Stimulated activated CD4-positive, alpha-beta T cell treated with anti-CD3 and anti-CD28 coated beads, Interleukin-12 subunit alpha, Interleukin-12 subunit beta, amount 100 ng/mL, for 4 hours (primary cell): ENCODE data around the gene FGR.
"Not testable (repeated sequence)": the region's sequence is repeated elsewhere in the genome, so short reads cannot be mapped to it uniquely, and the experiment has no call there.

ENCODE experiments used
- DNase-seq: peaks from one replicate; pipeline ENCODE4 v3.0.0-alpha.2; 2020

The FGR gene

DNA sequence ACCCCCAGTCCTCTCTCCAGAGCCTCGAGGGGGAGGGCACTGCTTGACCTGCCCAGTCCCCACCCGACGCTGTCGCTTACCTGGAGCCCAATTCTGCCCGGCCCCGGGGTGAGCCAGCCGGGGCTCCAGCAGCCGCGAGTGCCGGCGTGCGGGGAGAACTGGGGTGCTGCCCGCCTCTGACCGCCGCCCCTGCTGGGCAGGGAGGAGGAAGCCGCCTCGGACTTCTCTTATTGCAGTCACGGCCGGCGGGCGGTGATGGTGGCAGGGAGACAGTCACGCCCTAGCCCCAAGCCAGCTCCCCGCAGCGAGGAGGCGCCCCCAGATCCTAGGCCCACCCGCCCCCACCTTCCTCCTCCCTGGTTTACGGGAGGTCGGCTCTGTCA lies at the start of gene FGR:
Gene FGR (minus strand): TSS at position 201 of the 383 bp plus-strand sequence. CDS start 11,269 bp downstream, outside the sequence.
- DNase-seq, result no peak

DNA sequence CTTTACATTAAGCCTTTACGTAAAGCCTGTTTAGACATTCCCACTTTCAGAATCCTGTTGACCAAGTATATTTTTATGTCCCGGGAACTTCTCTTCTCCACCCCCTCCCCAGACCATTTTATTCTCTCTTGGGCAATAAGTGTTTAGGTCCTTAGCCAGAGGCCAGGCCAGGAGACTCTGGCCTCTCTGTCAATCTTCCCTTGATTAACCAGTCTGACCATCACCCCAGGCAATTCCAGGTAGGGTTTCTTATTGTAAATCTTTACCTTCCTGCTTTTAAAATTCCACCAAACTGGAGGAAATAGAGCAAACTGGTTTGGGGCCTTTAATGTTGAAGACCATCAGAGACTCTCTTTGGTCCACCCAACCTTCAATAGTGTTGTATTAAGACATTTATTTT lies 49.2 kb upstream of the FGR start:
- DNase-seq, result no peak

DNA sequence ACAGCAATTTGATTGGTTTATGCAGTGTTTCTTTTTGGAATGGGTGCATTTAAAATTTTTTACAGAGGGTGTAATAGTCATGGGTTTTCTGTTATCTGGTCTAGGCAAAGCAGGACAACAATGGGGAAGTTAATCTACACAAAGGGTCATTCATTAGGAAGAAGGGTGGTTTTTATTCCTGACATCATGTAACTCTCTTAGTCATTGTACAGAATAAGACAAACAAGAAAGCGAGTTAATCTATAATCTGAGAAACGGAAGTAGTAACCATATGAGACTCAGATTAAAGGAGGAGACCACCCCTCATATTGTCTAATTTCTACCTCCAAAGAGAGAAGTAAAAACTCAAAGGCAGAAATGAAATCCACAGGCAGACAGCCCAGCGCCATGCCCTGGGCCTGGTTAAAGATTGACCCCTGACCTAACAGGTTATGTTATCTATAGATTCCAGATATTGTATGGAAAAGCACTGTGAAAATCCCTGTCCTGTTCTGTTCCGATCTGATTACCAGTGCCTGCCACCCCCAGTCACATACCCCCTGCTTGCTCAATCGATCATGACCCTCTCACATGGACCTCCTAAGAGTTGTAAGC lies 47.5 kb upstream of the FGR start:
- DNase-seq, result no peak

DNA sequence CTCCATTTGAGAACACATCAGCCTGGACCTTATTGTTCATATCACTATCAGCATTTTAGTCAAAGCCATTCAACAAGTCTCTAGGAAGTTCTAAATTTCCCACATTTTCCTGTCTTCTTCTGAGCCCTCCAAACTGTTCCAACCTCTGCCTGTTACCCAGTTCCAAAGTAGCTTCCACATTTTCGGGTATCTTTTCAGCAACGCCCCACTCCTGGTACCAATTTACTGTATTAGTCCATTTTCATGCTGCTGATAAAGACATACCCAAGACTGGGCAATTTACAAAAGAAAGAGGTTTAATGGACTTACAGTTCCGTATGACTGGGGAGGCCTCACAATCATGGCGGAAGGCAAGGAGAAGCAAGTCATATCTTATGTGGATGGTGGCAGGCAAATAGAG lies 46.6 kb upstream of the FGR start:
- not testable (repeated sequence) for DNase-seq

DNA sequence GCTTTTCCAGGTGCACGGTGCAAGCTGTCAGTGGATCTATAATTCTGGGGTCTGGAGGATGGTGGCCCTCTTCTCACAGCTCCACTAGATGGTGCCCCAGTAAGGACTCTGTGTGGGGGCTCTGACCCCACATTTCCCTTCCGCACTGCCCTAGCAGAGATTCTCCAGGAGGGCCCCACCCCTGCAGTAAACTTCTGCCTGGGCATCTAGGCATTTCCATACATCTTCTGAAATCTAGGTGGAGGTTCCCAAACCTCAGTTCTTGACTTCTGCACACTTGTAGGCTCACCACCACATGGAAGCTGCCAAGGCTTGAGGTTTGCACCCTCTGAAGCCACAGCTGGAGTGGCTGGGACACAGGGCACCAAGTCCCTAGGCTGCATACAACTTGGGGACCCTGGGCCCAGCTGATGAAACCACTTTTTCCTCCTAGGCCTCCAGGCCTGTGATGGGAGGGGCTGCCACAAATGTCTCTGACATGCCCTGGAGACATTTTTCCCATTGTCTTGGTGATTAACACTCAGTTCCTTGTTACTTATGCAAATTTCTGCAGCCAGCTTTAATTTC lies 45.3 kb upstream of the FGR start:
- DNase-seq, result not testable (repeated sequence)

DNA sequence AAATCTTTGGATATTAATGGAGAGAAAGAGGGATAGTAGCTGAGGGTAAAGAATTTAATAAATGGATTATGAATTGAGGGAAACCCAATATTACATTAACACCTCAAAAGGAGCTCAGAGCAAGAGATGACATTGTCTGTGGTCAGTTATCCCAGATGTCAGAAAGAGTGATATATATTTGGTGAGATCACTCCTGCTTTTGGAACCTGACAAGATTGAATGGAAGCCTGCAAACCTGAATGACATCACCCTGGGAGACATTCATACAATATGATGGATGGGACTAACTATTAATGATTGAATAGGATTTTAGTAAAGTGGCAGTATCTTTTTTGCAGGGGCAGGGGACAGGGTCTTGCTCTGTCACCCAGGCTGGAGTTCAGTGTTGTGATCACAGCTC lies 43.8 kb upstream of the FGR start:
- no peak for DNase-seq

DNA sequence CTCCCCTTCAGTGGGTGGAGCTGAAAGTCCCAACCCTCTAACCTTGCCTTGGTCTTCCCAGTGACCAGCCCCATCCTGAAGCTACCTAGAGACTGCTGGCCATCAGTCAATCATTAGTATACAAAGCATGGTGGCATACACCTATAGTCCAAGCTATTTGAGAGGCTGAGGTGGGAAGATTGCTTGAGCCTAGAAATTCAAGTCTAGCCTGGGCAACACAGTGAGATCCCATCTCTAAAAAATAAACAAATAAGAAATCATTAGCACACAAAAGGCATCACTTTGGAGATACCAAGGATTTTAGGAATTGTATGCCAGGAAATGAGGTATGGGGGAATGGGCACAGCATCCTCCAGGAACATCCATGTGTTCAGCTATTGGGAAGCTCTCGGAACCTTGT lies 41.4 kb upstream of the FGR start:
- DNase-seq, result no peak

DNA sequence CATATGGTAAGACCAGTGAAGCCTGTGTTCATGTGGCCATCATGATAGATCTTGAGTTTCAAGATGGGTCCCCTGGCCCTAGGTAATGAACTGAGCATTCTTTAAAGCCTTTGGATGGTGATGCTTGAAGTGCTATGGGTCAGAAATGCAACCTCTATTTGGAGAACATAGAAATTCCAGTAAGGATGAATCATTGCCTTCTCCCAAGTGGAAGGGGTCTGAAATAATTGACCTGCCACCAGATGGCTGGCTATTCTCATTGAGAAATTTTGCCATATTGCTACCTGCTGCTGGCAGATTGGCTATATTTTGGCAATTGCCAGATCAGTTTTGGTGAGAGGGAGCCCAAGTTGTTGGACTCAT lies 37.7 kb upstream of the FGR start:
- DNase-seq, result no peak

DNA sequence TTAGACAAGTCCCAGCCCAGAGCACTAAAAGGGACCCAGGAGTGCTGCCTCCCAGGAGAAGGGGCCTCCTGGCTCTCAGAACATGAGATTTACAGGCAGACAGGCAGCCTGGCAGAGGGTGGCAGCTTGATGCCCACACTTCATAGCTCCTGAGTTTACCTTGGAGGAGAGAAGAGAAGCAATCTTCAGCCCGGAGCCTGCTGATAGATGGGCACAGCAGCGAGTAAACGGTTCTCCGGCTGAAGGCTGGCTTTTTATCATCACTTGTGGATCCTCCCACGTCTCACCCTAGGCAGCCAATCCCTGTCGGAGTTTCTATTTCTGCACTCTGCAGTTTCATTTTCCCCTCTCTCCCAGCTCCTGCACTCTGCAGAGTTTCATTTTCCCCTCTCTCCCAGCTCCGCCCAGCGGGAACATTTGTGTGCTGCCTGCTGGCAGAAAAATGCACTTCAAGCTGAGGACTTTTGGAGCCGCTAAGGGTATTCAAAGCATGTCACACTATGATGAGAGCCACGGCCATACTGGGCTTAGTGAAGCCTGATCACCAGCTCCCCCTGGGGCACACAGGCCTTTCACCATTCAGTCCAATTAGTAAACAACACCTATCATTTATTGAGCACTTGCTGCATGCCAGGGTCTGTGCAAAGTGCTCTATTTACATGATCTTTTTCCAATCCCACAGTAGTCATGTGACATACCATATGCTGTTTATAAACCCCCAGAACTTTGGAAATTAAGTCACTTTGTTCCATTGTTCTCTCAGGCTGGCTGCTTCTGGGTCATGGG lies 37.2 kb upstream of the FGR start, which contains the start of gene IFI6:
Gene IFI6 (minus strand): TSS at position 229 of the 786 bp plus-strand sequence. CDS start 2,878 bp downstream, outside the sequence.
- peak; percentile 52 for DNase-seq

DNA sequence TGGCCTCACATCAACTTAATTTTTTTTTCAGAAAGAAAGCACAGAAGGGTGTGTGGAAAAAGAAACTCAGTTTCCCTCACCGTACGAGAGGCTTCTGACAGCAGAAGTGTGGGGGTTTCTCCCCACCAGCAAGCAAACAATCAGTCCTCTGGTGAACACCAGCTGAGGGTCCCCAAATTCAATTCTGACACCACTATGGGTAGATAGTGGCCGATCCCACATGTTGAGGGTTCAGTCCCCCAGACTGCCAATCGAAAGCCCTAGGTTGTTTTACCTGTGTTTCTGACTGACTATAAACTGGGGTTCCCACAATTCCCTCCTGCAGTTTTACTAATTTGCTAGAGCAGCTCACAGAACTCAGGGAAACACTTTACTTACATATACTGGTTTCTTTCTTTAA lies 34.9 kb upstream of the FGR start:
- DNase-seq, result no peak

DNA sequence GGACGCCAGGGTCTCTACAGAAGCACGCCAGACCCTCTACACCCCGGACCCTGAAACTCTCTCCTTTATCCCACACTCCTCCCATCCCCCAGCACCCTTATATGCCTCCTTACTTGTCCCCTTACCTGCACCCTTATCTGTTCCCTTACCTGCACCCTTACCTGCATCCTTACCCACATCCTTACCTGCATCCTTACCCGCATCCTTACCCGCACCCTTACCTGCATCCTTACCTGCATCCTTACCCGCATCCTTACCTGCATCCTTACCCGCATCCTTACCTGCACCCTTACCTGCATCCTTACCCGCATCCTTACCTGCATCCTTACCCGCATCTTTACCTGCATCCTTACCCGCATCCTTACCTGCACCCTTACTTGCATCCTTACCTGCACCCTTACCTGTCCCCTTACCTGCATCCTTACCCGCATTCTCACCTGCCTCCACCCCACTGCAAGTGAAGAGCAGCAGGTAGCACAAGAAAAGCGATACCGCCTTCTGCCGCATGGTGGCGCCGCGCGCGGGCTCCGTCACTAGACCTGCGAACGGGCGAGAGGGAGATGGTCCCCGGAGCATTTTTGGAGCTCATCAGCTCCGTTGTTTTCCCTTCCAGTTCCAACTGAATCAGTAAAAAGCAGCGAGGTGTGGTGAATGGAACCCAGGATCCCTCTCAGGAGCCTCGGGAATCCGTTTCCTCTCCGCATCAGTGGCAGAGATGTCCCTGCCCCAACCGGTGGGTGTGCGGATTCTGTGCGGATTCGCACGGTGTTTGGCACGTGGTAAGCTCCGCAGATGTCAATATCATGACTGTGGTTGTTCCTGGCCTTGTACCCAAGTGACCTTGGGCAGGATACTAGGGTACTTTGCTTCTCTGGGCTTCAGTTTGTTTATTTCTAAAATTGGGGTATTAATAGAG lies 34.1 kb upstream of the FGR start:
- peak; percentile 92 for DNase-seq

DNA sequence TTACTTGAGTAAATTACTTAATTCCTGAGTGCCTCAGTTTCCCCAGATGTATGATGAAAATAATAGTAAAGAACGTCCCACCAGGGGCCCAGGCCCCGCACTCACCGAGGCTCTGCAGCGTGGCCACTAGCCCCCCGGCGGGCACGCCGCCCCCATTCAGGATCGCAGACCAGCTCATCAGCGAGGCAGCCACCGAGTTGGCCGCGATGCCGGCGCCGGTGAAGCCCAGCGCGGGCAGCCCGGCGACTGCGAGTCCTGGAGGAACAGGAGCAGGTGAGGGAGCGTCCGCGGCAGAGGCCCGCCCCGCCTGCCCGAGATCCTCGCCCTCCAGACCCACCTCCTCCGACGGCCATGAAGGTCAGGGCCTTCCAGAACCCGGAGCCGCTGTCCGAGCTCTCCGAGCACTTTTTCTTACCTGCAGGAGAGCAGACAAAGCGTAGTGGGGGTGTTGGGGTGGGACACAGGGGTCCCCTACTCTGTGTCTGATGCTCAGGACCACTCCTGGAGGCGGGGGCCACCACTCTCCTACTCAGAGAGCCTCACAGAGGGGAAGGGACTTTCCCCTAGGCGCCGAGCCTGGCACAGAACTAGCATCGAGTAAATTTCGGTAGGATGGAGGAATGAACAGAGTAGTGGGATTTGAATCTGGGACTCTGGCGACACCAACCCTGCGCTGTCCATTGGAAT lies 33.3 kb upstream of the FGR start:
- DNase-seq, result no peak

DNA sequence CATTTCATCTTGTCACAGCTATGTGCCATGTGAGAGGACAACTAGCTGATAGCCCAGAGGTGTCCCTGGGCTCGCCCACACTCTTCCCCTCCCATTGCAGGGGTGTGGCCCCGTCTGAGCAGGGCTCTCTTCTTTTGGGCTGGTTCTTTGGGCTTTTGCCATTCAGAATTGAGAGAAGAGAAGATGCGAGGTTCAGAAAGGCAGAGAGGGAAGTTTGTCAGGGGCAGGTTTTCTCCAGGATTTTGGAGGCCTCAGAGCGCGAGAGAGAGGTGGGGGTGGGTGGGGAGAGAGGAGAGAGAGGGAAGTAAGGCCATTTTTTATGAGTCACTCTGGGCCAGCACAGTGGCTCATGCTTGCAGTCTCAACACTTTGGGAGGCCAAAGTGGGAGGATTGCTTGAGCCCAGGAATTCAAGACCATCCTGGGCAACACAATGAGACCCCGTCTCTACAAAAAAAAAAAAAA lies 31.8 kb upstream of the FGR start:
- no peak for DNase-seq

DNA sequence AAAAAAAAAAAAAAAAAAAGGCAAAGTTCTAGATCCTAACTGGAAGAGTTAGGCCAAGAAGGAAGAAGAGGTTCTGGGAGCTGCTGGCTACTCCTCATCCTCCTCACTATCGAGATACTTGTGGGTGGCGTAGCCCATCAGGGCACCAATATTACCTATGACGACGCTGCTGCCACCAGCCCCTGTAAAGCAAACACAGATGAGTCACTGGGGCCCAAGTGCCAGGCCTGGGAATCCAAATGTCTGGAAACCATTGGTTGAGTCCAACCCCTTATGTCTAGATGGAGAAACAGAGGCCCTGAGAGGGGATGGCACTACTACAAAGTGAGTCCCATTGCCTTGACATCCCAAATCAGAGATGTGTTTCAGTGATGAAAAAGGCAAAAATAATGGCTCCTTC lies 31.3 kb upstream of the FGR start:
- no peak for DNase-seq

DNA sequence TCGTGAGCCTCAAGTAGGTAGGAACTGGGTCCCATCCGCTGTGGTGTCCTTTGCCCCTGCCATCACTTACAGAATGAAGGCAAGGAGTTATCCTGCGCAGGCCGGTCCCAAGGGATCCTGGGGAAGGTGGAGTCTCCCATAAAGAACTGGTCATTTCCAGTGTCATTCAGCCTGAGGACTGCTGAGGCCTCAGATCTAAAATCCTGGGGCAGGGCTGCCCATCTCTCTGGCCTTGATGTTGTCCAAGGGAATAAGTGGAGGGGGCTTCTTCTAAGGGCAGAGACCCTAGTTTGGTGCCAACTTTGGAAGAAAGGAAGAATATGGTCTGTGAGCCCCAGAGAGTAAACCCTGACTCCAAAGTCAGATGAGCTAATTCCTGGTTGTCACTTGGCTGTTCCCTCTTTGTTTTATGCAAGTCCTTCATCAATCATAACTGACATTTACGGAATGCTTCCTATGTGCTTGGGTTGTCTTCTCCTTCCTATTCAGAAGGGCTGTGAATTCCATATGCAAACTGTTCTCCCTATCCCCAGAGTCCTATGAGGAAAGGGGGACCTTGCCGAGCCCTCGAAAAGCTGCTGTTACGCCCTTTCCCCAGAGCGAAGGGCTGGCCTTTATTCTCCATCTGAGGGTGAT lies 30.1 kb upstream of the FGR start:
- no peak for DNase-seq

DNA sequence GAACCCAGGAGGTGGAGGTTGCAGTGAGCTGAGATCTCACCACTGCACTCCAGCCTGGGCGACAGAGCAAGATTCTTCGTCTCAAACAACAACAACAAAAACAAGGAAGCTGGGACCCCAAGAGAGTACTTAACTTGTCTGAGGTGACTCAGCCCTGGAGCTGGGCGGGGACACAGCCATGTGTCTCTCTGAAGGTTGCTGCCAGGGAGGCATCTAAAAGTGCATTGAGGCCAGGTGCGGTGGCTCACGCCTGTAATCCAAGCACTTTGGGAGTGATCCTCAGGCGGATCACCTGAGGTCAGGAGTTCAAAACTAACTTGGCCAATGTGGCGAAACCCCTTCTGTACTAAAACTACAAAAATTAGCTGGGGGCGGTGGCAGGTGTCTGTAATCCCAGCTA lies 29.3 kb upstream of the FGR start:
- DNase-seq, result no peak

DNA sequence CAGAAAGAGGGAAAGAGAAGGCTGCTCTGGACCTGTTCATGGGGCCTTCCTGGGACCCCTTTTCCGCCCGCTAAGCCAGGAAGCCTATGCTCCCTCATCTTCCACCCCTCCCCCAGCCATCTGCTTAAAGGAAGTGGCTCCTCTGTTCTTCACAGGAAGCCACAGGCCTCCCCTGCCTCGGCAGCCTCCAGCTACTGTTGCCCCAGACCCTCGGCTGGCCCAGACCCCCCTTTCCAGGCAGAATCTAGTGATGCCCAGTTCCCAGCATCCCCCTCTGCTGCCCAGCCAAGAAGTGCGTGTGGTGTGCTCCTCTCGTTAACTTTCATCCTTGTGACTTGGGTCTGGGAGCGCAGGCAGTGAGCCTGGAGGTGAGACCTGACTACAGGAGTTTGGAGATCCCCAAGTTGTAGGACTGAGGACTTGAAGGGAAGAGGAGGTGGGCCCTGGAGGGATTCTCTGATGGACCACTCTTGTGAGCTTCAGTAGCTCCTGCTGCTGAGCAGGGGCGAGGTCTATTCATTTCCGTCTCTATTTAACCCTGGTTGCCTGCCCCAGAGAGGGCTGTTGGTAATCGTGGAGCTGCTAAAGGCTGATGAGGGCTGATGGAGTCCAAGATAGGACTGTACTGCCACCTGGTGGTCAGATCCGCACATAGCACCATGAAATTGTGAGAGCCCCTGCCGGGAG lies 27.9 kb upstream of the FGR start:
- peak; percentile 89 for DNase-seq

DNA sequence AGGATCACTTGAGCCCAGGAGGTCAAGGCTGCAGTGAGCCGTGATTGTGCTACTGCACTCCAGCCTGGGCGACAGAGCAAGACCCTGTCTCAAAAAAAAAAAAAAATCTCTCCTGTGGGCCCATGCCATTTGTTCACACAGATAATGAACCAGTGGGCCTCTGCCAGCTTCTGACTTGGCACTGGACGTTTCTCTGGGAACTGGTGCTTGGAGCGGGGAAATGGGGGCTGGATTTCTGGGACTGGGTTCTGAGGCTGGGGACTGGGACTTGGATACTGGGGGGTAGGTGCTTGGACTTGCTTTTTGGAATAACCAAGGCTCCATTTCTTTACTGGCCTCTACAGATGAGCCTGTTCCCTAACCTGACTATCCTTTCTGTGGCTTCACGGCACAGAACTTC lies 27.3 kb upstream of the FGR start:
- DNase-seq, result no peak

DNA sequence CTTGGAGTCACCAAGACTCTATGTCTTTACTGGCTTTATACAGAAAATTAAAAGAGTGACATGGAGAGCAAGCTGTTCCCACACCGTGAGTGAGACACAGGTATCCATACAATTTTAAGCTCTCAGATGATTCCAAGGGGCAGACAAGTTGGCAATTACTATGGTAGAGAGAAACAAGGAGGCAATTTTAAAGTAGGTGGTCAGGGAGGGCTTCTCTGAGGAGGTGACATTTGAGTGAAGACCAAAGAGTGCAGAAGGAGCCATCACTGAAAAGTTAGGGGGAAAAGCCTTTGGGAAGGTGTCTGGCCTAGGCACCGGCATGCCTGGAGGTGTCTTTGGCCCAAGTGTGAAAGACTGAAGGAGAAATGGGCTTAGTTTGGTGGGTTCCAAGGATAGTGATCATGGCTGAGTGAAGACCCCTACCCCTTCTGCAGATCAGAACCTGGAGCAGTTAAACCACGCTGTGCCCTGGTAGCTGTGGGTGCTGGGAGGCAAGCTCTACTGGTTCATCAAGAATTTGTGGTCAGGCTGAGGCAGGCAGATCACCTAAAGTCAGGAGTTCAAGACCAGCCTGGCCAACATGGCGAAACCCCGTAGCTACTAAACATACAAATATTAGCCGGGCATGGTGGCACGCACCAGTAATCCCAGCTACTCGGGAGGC lies 26.6 kb upstream of the FGR start:
- DNase-seq, result no peak

DNA sequence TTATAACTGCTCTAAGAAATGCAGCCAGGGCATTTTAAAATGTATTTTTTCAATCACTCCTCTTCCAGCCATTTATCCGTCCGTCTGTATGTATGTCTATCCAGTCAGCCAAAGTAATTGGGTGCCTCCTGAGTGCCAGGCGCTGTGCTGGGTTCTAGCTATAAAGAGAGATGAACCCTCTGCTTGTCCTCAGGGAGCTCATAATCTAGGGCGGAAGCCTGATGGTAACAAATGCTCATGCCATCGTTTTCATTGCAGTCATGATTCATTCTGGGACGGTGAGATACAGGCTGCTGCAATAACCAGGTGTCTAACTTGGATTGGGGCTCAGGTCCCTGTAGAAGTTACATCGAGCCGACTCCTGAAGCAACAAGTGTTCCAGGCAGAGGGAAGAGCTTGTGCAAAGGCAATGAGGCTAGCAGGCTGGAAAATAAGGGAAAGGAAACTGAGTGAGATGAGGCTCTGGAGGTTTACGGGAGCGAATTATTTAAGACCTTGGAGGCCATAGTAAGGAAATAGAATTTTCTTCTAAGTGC lies 25.4 kb upstream of the FGR start:
- DNase-seq, result no peak
